HUDEP-2 (cell line): Measurements from ENCODE around the gene ZCCHC8.

Experiments
- DNase-seq, 76 experiments: peaks; one replicate each; lab custom pipeline; 2025; ENCODE audit not compliant: unreplicated experiment in 76 of 76; lab: John Stamatoyannopoulos, UW

Gene ZCCHC8

DNA sequence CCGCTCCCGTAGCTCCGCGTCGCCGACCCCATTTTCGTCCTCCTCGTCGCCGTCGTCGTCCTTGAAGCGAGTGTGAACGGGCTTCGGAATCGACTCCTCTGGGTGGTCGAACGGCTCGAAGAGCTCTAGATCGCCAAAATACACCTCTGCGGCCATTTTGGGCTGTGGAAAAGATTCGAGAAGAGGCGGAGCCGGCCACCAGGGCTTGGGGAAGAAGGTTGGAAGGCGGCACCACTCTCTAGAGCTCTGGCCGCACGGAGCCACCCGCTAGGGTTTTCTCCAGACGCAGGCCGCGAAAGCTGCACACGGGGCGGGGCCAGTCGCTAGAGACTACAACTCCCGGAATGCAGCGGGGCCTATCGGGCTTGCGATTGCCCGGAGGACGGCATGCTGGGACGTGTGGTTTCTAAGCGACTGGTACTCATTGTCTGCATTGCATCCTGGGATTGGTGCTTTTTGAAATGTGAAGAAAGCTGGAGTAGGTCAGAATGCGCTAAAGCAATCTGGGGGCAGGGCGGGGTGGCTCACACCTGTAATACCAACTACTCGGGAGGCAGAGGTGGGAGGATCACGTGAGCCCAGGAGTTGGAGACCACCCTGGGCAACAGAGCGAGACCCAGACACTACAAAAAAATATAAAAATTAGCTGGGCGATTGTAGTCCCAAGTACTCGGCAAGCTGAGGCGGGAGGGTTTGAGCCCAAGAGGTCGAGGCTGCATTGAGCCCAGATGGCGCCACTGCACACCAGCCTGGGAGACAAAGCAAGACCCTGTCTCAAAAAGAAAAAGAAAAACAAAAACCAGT is at the start of gene ZCCHC8:
Gene ZCCHC8, minus strand, starts transcription at position 248 of the 804 bp plus-strand sequence. Its CDS starts 92 bp downstream, at position 156.
- peak; percentile 19 to 97 (median 94) for DNase-seq

DNA sequence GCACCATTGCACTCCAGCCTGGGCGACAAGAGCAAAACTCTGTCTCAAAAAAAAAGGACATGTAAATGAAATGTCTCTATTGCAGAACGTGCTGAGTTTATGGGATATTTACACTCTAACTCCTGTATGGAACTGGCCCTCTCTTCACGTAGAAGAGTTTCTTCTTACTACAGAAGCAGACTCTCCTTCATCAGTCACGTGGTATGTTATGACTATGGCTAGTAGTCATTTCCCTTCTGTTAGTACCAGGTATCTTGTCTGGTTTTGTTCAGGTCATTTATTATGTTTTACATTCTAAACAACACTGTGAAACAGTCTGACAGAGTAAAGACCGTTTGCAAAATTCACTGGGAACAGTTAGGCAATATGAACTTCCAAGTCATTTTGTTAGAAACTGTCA is 46.6 kb upstream of the ZCCHC8 start:
- no peak for DNase-seq

DNA sequence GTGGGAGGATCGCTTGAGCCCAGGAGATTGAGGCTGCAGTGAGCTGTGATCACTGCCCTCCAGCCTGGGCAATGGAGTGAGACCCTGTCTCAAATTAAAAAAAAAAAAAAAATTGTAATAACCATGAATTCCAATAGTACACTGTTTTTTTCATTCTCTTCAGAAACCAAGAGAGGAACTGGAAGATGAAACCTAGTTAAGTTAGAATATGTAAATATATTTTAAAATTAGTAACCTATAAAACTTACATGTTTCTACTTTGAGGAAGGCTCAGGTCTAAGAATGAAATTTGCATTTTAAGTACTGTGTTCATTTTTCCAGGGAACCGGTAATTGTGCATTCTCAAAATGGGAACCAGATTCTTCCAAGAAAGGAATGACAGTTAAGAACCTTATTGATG is 45.1 kb upstream of the ZCCHC8 start:
- DNase-seq: no peak

DNA sequence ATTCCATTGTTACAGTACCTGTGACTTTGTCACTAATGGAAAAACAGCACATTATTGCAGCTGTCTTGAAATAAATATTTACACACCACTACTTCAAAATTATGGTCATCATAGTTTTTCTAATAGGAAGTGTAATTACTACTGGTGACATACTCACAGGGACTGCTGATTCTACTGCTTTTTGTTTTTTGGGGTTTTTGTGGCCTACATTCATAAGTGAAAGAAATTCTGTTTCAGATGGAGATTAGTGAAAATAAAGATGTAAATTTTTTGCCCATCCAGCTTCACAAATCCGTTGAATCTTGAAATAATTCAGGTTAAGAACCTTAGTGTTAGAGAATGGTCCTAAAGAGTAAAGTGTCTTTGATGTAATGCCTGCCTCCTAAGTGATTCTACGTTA is 43.8 kb upstream of the ZCCHC8 start:
- no peak for DNase-seq

DNA sequence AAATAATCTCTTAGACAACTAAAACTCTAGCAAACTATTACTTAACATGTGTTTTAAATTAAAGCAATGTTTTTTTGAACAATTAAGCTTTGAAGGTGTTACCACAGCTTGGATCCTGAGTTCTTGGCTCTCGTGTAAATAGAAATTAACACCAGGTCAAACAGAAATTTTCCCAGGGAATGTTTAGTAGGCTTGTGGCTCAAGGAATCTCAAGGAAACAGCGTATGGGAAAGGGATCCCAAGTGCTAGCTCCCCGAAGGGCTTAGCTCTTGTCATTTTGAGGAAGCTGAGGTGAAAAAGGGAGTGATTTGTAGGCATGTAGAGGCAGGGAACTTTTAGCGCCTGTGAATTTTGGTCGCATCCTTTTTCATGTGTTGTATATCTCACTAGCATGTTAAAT is 37.8 kb upstream of the ZCCHC8 start:
- no peak for DNase-seq

DNA sequence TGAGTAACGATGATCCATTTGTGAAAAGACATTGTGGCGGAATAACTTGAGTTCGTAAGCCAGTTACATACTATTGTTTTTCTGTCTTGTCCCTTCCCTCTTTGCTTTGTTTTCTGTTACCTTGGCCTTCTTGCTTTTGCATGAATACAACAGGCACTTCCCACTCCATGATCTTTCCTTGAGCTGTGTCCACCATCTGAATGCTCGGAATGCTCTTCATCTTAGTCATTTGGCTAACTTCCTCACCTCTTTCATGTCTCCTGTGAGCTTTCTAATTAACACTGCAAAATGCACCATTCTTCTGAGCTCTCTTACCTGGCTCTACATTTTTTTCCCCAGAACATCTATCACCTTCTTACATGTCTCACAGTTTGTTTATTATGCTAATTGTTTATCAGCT is 36.3 kb upstream of the ZCCHC8 start:
- DNase-seq: no peak

DNA sequence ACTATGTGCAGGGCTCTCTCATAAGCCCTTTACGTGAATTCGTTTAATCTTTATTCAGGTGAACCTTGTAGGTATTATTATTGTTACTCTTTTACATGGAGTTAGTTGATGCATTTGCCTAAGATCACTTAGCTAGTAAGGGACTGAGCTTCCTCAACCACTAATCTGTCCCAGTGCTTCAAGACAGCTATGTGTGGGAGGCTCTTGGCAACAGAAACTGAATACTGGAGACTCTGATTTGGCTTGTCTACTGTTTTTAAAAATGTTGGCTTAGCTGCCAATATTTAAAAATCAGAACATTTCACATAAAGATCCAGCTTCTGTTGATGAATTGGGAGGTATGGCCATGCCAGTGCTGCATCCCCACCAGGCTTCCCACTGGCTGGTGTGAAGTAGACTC is 33.1 kb upstream of the ZCCHC8 start:
- DNase-seq: peak in 5 of 76 experiments; percentile 1 to 34 (median 6)

DNA sequence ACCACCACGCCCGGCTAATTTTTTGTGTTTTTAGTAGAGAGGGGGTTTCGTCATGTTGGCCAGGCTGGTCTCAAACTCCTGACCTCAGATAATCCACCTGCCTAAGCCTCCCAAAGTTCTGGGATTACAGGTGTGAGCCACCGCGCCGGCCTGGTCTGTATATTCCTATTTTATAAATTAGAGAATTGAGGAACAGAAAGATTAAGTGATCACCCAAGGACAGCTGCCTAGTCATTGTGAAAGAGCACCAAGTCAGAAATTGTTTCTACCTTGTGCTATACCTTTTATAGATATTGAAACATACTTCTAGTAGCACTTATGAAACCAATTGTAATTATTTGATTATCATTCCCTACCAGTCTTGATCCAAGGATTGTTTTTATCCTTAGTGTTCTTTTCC is 28.3 kb upstream of the ZCCHC8 start:
- no peak for DNase-seq

DNA sequence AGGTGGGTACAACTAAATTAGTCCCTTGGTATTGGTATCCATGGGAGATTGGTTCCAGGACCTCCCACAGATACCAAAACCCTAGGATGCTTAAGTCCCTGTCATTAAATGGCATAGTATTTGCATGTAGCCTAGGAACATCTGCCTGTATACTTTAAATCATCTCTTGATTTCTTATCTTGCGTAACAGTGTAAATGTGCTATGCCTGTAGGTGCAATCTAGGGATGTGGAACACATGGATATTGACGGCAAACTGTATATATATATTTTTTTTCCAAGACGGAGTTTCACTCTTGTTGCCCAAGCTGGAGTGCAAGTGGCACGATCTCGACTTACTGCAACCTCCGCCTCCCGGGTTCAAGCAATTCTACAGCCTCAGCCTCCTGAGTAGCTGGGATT is 27.9 kb upstream of the ZCCHC8 start:
- DNase-seq: no peak

DNA sequence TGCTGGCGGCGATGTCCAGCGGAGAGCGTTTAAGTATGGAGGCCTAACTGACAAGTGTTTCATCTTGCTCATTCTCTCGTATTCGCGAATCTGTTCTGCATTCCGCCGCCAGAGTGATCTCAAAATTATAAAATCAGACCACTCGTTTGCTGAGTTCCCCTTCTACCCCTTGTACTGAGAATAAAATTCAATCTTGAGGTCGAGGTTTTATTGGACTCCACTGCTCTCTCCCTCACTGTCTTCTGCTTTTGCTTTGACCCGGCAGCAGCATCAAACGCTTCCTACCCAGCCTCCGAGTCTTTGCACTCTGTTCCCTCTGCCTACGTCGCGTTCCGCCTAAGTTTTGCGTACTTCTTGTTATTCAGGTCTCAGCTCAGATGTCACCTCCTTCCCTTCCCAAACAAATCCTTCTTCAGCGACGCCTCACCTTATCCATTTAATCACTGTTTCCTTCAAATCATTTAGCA is 26.8 kb upstream of the ZCCHC8 start:
- peak in 11 of 76 experiments; percentile 8 to 42 (median 18) for DNase-seq

DNA sequence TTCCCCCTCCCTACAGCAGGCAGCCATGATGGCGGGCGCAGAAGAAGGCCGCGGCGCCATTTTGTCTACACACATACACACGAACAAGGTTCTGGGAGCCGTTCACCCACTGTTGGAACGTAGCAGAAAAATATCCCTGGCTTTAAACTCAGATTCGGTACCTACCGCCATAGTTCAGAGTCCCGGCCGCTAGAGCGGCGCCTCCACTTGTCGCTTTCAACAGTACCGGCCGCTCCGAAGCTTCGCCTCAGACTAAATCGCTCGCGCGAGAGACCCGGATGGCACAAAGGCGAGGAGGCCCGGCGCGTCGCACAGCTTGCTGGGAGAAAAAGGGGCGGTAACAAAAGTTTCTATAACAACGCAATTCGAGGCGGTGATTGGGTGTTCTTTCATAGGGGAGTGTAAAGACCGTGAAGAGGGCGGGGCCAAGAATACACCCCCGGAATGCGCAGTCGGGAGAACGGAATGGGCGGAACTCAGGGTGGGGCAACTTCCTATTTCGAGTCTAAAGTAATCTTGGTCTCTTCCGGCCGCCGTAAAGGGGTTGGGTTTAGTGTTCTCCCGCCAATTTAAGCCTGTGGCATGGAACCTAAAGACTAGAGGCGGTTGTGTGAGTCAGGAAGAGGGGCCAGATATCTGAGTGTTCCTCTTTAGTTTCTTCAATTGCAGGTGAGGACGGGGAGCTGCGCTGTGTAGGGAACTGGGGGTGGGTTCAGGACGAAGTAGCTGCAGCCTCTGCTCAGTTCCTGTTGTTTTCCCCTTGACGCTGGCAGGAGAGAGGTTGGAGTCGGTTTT is 26.1 kb upstream of the ZCCHC8 start, which contains the start of the genes KNTC1 and RSRC2:
Gene KNTC1, plus strand, starts transcription at position 567 of the 795 bp plus-strand sequence. CDS start 2,815 bp downstream, outside the sequence.
Gene RSRC2, minus strand, starts transcription at position 254 of the 795 bp plus-strand sequence. Its CDS starts 83 bp downstream, at position 171.
- peak; percentile 42 to 99 (median 97) for DNase-seq

DNA sequence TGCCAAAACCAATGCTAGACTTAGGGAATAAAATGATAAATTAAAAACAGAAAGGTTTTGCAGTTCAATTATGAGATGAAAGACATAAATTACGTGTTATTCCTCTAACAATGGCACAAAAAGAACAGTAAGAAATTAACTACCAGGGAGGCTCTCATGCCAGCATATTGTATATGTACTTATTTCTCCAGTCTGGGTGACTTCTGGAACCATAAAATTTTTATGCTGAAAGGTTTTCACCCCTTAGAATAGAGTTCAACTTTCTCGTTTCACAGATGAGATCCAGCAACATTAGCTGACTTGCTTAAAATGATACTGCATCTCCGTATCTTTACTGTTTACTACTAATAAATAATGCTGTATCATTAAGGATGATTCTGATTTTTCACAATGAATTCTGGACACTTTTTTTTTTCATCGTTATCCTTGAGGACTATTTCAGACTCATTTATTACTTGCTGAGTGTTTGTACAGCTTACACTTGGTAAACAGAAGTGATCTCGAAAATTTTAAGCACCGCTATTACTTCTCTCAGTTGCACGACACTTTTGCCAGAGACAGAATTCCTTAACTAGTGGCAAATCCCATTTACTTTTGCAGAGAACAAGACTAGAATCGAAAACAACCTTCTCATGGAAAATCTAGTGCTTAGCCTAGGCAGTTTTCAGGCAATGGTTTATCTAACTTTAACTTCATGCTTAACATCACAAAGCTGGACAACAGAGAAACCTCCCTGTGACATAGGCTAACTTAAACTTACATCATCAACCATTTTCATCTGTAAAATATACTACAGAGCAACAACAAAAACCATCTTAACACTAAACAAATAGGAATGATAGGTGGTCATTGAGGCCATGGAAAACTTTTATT is 23.4 kb upstream of the ZCCHC8 start:
- DNase-seq: no peak

DNA sequence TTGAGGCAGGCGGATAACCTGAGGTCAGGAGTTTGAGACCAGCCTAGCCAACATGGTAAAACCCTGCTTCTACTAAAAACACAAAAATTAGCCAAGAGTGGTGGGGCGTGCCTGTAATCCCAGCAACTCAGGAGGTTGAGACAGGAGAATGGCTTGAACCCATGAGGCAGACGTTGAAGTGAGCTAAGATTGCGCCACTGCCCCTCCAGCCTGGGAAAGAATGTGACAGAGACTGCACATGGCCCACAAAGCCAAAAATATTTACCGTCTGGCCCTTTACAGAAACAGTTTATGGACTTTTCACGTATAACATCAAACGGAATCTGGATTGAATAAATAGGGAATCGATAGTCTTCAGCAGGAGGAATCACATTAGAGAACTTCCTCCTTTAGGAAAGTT is 22.5 kb upstream of the ZCCHC8 start:
- DNase-seq: no peak

DNA sequence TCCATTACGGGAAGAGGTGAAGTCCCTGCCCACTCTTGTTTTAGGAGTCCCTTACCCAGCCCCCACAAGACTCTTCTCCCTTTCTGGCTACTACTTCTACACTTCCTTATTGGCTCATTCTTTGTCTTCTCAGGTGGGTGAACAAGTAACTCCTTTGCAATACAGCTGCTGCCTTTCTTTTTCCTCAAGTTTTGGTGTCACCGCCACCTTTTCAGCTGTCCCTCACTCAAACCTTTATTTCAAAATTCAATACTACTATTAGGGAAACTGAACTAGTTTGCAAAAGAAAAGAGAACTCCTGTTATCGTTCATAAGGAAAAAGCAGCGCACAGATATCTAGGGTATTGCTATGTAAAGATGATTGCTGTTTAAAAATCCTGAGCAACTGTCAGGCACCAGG is 19.9 kb upstream of the ZCCHC8 start:
- no peak for DNase-seq

DNA sequence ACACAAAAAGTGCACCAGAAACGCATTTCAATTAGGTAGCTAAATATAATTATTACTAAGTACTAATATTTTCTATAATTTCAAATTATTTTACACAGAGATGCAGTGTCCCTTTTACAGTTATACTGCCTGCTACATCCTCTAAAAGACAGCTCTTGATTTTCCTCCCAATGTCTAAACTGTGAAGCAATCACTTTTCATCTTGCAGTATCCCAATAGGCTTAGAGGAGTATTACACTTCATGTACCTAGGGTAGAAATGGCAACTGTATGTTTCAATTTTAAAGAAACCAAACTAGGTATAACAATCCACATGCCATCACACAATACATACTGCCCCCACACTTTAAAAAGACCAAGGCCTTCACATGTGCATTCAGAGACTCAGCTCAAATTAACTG is 18.7 kb upstream of the ZCCHC8 start:
- no peak for DNase-seq

DNA sequence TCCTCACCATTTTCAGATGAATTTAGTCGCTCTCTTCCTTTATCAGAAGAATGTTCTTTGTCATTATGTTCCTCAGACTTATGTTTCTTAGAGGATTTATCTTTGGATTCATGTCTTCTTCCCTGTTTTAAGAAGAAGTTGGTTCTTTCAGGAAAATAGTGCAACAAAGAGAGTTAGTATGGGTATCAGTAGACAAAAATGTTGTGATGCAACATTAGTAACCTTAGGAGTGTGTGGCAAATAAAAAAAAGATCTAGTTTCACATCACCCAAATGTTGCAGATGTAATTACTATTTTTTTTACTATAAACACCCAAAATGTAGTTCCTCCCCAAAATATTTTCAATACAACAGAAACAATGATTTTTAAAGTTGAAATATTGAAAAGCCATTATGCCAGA is 18.2 kb upstream of the ZCCHC8 start:
- DNase-seq: no peak

DNA sequence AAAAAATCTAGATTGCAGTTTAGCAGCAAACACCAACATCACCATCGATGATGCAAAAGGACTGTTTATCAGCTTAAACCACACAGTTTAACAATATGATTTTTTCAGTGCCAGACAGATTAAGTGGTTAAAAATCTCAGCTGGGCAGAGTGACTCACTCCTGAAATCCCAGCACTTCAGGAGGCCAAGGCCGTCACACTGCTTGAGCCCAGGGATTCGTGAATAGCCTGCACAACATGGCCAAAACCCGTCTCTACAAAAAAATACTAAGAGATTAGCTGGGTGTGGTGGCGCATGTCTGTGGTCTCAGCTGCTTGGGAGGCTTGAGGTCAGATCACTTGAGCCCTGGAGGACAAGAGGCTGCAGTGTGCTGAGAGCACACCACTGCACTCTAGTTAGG is 17.1 kb upstream of the ZCCHC8 start:
- peak in 48 of 76 experiments; percentile 2 to 79 (median 30) for DNase-seq

DNA sequence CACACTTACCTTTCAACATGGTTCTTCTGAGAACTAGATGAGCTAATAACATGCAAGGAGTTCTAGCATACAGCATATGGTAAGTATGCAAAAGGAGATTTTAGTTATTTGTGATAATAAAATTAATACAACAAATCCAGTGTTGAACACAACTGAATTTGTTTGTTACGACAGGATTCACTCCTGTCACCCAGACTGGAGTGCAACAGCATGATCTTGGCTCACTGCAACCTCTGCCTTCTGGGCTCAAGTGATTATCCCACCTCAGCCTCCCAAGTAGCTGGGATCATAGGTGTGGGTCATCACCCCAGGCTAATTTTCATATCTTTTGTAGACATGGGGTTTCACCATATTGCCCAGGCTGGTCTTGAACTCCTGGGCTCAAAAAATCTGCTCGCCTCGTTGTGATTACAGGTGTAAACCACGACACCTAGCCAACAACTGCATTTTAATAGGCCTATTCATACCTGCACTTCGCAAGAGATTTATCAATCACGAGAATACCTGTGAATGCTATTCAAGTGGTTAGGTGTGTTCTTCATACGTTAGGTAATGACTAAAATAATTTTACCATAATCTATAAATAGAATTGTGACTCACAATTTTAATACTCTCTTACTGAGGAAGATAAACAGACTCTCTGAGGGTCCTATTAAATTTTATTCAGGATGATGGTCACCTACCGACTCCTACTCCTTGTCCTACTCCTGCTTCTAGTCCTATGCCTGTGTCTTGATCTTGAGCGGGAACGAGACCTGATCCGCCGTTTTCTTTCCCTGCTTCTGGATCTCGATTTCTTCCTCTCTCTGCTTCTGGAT is 16.0 kb upstream of the ZCCHC8 start:
- DNase-seq: no peak

DNA sequence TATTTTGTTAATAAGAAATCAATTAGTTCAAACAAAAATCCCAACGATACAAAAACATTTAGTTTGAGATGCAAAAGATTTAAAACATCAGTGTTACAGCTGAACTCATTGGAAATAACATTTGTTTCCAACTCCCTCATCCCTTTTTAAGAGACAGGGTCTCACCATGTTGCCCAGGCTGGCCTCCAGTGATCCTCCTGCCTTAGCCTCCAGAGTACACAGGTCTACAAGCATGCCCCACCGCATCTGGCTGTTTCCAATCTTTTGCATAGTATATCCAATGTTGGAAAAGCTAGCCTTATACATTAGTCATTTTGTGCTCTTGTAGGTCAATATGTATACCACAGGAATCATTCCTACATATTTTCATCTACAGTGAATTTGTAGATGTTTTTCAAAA is 14.5 kb upstream of the ZCCHC8 start:
- no peak for DNase-seq

DNA sequence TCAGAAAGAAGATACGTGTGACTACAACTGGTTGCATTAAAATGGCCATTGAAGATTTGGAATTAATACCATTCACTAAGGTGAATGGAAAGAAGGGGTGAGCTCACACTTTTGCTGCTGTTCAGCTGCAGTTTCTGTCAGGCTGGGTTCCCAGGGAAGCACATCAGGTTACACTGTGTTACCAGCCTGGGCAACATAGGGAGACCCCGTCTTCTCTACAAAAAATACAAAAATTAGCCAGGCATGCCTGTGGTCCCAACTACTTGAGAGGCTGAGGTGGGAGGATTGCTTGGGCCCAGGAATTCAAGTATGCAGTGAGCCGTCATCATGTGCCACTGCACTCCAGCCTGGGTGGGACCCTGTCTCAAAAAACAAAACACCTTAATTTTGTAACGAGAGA is 12.9 kb upstream of the ZCCHC8 start:
- DNase-seq: no peak
